ENCODE results near the gene MAMDC4. TPM values are rescaled to one million over a fixed set of nuclear protein-coding genes. Genes with fewer than 3 reads are reported as not detected.

The MAMDC4 gene
- total RNA-seq, 1 donor from 2014 or later: 22.6 TPM

DNA sequence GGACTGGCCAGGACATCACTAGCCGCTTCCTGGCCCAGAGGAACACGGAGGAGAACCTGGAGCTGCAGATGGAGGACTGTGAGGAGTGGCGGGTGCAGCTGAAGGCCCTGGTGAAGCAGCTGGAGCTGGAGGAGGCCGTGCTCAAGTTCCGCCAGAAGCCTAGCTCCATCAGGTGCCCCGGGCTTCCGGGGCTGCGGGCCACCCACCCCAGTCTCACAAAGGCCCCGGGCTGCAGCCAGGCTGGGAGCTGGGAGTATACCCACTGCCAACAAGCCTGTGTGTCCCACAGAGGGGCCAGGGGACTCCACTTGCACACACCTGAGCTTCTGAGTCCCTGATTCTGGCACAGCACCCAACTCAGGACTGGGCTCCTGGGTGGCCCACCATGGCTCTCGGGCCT lies 46.1 kb upstream of the MAMDC4 start:
- Mint-ChIP-seq H3K4me1 (peaks cover 32% of the 10 kb centered on the region), H3K36me3 (peaks cover 14% of the 10 kb centered on the region)

DNA sequence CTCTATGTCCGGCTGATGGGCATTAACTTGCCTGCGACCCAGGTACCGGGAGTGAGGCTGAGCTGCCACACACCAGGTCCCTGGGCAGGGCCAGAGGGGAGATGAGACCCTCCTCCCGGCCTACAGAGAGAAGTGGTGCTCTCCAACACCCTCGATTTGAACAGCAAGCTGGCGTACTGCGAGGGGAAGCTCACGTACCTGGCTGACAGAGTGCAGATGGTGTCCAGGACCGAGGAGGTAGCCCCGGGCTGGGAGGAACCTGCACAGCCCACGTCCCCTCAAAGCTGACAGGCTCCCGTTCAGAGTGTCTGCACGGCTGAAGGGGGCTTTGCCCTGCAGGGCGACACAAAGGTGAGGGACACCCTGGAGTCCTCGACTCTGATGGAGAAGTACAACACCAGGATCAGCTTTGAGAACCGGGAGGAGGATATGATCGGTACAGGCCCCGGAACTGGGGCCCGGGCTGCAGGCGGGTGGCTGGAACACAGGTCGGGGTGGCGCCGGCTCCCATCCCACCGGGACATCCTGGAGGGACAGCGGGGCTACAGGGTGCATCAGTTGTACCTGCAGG lies 45.4 kb upstream of the MAMDC4 start:
- TF ChIP-seq, protein P1, sequence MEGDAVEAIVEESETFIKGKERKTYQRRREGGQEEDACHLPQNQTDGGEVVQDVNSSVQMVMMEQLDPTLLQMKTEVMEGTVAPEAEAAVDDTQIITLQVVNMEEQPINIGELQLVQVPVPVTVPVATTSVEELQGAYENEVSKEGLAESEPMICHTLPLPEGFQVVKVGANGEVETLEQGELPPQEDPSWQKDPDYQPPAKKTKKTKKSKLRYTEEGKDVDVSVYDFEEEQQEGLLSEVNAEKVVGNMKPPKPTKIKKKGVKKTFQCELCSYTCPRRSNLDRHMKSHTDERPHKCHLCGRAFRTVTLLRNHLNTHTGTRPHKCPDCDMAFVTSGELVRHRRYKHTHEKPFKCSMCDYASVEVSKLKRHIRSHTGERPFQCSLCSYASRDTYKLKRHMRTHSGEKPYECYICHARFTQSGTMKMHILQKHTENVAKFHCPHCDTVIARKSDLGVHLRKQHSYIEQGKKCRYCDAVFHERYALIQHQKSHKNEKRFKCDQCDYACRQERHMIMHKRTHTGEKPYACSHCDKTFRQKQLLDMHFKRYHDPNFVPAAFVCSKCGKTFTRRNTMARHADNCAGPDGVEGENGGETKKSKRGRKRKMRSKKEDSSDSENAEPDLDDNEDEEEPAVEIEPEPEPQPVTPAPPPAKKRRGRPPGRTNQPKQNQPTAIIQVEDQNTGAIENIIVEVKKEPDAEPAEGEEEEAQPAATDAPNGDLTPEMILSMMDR (IDR thresholded peaks at IDR 0.05; ENCODE audit: unreplicated experiment): no peak
- Mint-ChIP-seq H3K9me3 (no peaks in the 10 kb centered on the region), H3K27me3 (ENCODE audit: low read depth) (no peaks in the 10 kb centered on the region), H3K36me3 (peaks cover 15% of the 10 kb centered on the region), H3K4me3 (peak overlapping the region; percentile 77), H3K4me1 (peaks cover 28% of the 10 kb centered on the region), H3K27ac (peak overlapping the region; percentile 21)
- no peak for DNase-seq (ENCODE audit: low spot score in 2 of 2, unreplicated experiment in 2 of 2)

More for the DNA sequence above, 46.1 kb upstream of the MAMDC4 start:
- peak overlapping the region; percentile 77 for H3K4me3 Mint-ChIP-seq
- no peaks in the 10 kb centered on the region for H3K27me3 Mint-ChIP-seq (ENCODE audit: low read depth)
- TF ChIP-seq, protein P1 (IDR thresholded peaks at IDR 0.05; ENCODE audit: unreplicated experiment): no peak
- no peaks in the 10 kb centered on the region for H3K9me3 Mint-ChIP-seq
- H3K27ac Mint-ChIP-seq: no peak overlapping the region
- no peak for DNase-seq (ENCODE audit: low spot score in 2 of 2, unreplicated experiment in 2 of 2)

- H3K4me1 Mint-ChIP-seq: peaks cover 28% of the 10 kb centered on the region
- TF ChIP-seq, protein P1 (IDR thresholded peaks at IDR 0.05; ENCODE audit: unreplicated experiment): no peak
- peak within 1 kb of the TSS; percentile 77 for H3K4me3 Mint-ChIP-seq
- H3K9me3 Mint-ChIP-seq: no peaks in the 10 kb centered on the region
- H3K36me3 Mint-ChIP-seq: peaks cover 15% of the 10 kb centered on the region
- H3K27ac Mint-ChIP-seq: peak within 1 kb of the TSS; percentile 91
- peak in 1 of 2 experiments; percentile 86 for DNase-seq (ENCODE audit: low spot score in 2 of 2, unreplicated experiment in 2 of 2)
- no peaks in the 10 kb centered on the region for H3K27me3 Mint-ChIP-seq (ENCODE audit: low read depth)
These were observed 44.7 kb upstream of the MAMDC4 start, which contains the start of gene RABL6 for GRCh38 chr9:136807281-136808074. RABL6 (plus strand) TSS chr9:136807948; CDS start chr9:136808197, 249 bp downstream.

GRCh38 chr9:136808075-136808805 lies 43.9 kb upstream of the MAMDC4 start:
- H3K36me3 Mint-ChIP-seq: peaks cover 22% of the 10 kb centered on the region
- no peaks in the 10 kb centered on the region for H3K27me3 Mint-ChIP-seq (ENCODE audit: low read depth)
- H3K27ac Mint-ChIP-seq: peak overlapping the region; percentile 91
- peak in 1 of 2 experiments; percentile 67 for DNase-seq (ENCODE audit: low spot score in 2 of 2, unreplicated experiment in 2 of 2)
- H3K4me3 Mint-ChIP-seq: peak overlapping the region; percentile 73
- H3K4me1 Mint-ChIP-seq: peaks cover 28% of the 10 kb centered on the region
- H3K9me3 Mint-ChIP-seq: no peaks in the 10 kb centered on the region
- TF ChIP-seq, protein P1 (IDR thresholded peaks at IDR 0.05; ENCODE audit: unreplicated experiment): no peak

GRCh38 chr9:136808806-136809158 lies 43.4 kb upstream of the MAMDC4 start:
- no peaks in the 10 kb centered on the region for H3K27me3 Mint-ChIP-seq (ENCODE audit: low read depth)
- TF ChIP-seq, protein P1 (IDR thresholded peaks at IDR 0.05; ENCODE audit: unreplicated experiment): no peak
- peak overlapping the region; percentile 70 for H3K4me3 Mint-ChIP-seq
- peaks cover 21% of the 10 kb centered on the region for H3K36me3 Mint-ChIP-seq
- DNase-seq (ENCODE audit: low spot score in 2 of 2, unreplicated experiment in 2 of 2): no peak
- peak overlapping the region; percentile 91 for H3K27ac Mint-ChIP-seq
- no peaks in the 10 kb centered on the region for H3K9me3 Mint-ChIP-seq
- peaks cover 28% of the 10 kb centered on the region for H3K4me1 Mint-ChIP-seq
